Stomach (tissue), 9 donors: ENCODE measurements around the gene COL16A1. TPM values are rescaled to one million over a fixed set of nuclear protein-coding genes. Genes with fewer than 3 reads are reported as not detected.

ENCODE experiments used
- DNase-seq, 2 donors: peaks; one replicate each; pipeline versions ENCODE4 v3.0.0 to v3.0.0-alpha.2; 2013 to 2019
- H3K27ac ChIP-seq, 5 donors: fragments of 200-600 bp in 4 of 5; sonication (generic) in 4 of 5; one replicate each; pipeline ENCODE4 v1.5.1; 2013 to 2019; ENCODE audit warnings: mild to moderate bottlenecking in 1 of 5, moderate library complexity in 1 of 5
- H3K27me3 ChIP-seq, 3 donors: fragments of 200-600 bp; sonication (generic); one replicate each; pipeline ENCODE4 v1.5.1; 2017 to 2019; ENCODE audit warnings: mixed run types in 1 of 3
- H3K36me3 ChIP-seq, 4 donors: fragments of 200-600 bp; sonication (generic); 1 replicate in 3 of 4; 2 replicates in 1 of 4; pipeline ENCODE4 v1.5.1; 2016 to 2019
- H3K4me1 ChIP-seq, 4 donors: fragments of 200-600 bp; sonication (generic); one replicate each; pipeline ENCODE4 v1.5.1; 2016 to 2019
- H3K4me3 ChIP-seq, 4 donors: fragments of 200-600 bp; sonication (generic) in 3 of 4; one replicate each; pipeline ENCODE4 v1.5.1; 2016 to 2019; ENCODE audit warnings: mild to moderate bottlenecking in 1 of 4
- H3K9me3 ChIP-seq, 4 donors: fragments of 200-600 bp; sonication (generic); one replicate each; pipeline ENCODE4 v1.5.1; 2016 to 2019
- EP300 ChIP-seq: sonication (generic); formaldehyde crosslinking; IDR thresholded peaks from one replicate; pipeline ENCODE4 v1.6.1; 2017; ENCODE audit warnings: antibody characterized with exemption
- POLR2A ChIP-seq, 4 donors: fragments of 450-650 bp; IDR thresholded peaks; one replicate each; pipeline ENCODE4 v1.6.1; 2016; ENCODE audit warnings: antibody characterized with exemption in 4 of 4, control low read depth in 2 of 4, mild to moderate bottlenecking in 1 of 4, moderate library complexity in 1 of 4
- POLR2AphosphoS5 ChIP-seq, 3 donors: sonication (generic); formaldehyde crosslinking; IDR thresholded peaks; one replicate each; pipeline ENCODE4 v1.6.1; 2016; ENCODE audit warnings: antibody characterized with exemption in 3 of 3
- WGBS, 5 donors: extraction: QIAGEN DNeasy Blood & Tissue Kit in 3 of 5; methylation state at CpG; one replicate each; pipeline versions ENCODE4 v1.1.5 to v1.1.7; 2013 to 2018; 5-methylcytosine and 5-hydroxymethylcytosine counted together
- intact Hi-C: fragments of 100-400 bp; cut with DNase I; formaldehyde crosslinking; loops from one replicate; pipeline ENCODE4 v1.15.1; 2023; ENCODE audit warnings: low total_unique reads
- polyA plus RNA-seq, 3 donors: library from polyadenylated mRNA; stranded (reverse); fragments of 200-250 nt; gene quantifications; one replicate each; pipeline ENCODE4 v1.2.3, GENCODE V29; 2013
- total RNA-seq, 5 donors: library from RNA; depleted of rRNA; stranded (reverse); fragments of >200 nt; gene quantifications; one replicate each; pipeline versions ENCODE4 v1.1.0 to v1.2.3, GENCODE V29; 2014 to 2016
- TF ChIP-seq, protein P1 (sequence below), 7 experiments: fragments of 450-650 bp in 4 of 7; fragments of 200-600 bp in 3 of 7; sonication (generic) in 3 of 7; IDR thresholded peaks; one replicate each; pipeline ENCODE4 v1.5.1; 2016 to 2019; ENCODE audit warnings: antibody characterized with exemption in 7 of 7, control low read depth in 2 of 7, mild to moderate bottlenecking in 1 of 7
- donor health status: healthy with polysubstance abuse.
- donor health status: Bipolar disorder and iron deficiency.
- donor health status: healthy.

COL16A1 gene
- total and polyA plus RNA-seq, 8 donors: 19.8 to 127 (median 74.1) TPM

- H3K36me3 ChIP-seq: peaks cover 14 to 74% (median 47%) of the 10 kb centered on the region in 4 donors
Observed at GRCh38 chr1:31679091-31679490, 24.7 kb downstream of the COL16A1 start.

GRCh38 chr1:31678681-31679080, 25.1 kb downstream of the COL16A1 start:
- H3K36me3 ChIP-seq: peaks cover 14 to 70% (median 45%) of the 10 kb centered on the region in 4 donors
- TF ChIP-seq, protein P1, sequence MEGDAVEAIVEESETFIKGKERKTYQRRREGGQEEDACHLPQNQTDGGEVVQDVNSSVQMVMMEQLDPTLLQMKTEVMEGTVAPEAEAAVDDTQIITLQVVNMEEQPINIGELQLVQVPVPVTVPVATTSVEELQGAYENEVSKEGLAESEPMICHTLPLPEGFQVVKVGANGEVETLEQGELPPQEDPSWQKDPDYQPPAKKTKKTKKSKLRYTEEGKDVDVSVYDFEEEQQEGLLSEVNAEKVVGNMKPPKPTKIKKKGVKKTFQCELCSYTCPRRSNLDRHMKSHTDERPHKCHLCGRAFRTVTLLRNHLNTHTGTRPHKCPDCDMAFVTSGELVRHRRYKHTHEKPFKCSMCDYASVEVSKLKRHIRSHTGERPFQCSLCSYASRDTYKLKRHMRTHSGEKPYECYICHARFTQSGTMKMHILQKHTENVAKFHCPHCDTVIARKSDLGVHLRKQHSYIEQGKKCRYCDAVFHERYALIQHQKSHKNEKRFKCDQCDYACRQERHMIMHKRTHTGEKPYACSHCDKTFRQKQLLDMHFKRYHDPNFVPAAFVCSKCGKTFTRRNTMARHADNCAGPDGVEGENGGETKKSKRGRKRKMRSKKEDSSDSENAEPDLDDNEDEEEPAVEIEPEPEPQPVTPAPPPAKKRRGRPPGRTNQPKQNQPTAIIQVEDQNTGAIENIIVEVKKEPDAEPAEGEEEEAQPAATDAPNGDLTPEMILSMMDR (IDR thresholded peaks at IDR 0.05): no peak
- TF ChIP-seq POLR2A (IDR thresholded peaks at IDR 0.05) (no peak), POLR2AphosphoS5 (IDR thresholded peaks at IDR 0.05) (no peak), EP300 (no peak)

More at GRCh38 chr1:31679091-31679490, 24.7 kb downstream of the COL16A1 start:
- H3K27ac ChIP-seq: no peak overlapping the region
- no peak overlapping the region for H3K4me3 ChIP-seq
- TF ChIP-seq POLR2AphosphoS5 (IDR thresholded peaks at IDR 0.05) (no peak), POLR2A (IDR thresholded peaks at IDR 0.05) (no peak), EP300 (no peak)
- TF ChIP-seq, protein P1 (IDR thresholded peaks at IDR 0.05): no peak
- H3K27me3 ChIP-seq: no peaks in the 10 kb centered on the region
- H3K9me3 ChIP-seq: no peaks in the 10 kb centered on the region
- intact Hi-C loops: no loop called here
- WGBS, 5 donors: 33 to 43% (median 40%) methylated on average over 2 of the region's 2 CpGs
- peaks cover 0 to 14% (median 7%) of the 10 kb centered on the region in 4 donors for H3K4me1 ChIP-seq
- no peak for DNase-seq

GRCh38 chr1:31677949-31678348, 25.9 kb downstream of the COL16A1 start:
- intact Hi-C loops: no loop called here
- H3K4me1 ChIP-seq: peaks cover 0 to 25% (median 11%) of the 10 kb centered on the region in 4 donors
- no peak for DNase-seq

More at GRCh38 chr1:31678681-31679080, 25.1 kb downstream of the COL16A1 start:
- peaks cover 0 to 17% (median 8%) of the 10 kb centered on the region in 4 donors for H3K4me1 ChIP-seq
- WGBS, 5 donors: 85 to 97% (median 92%) methylated on average over 4 of the region's 4 CpGs
- H3K27me3 ChIP-seq: no peaks in the 10 kb centered on the region
- no peak overlapping the region for H3K27ac ChIP-seq
- no peaks in the 10 kb centered on the region for H3K9me3 ChIP-seq
- DNase-seq: no peak
- no peak overlapping the region for H3K4me3 ChIP-seq
- intact Hi-C loops: no loop called here

GRCh38 chr1:31677401-31677800, 26.4 kb downstream of the COL16A1 start:
- H3K9me3 ChIP-seq: no peaks in the 10 kb centered on the region
- H3K4me1 ChIP-seq: peaks cover 0 to 30% (median 14%) of the 10 kb centered on the region in 4 donors
- intact Hi-C loops: no loop called here
- no peaks in the 10 kb centered on the region for H3K27me3 ChIP-seq
- H3K27ac ChIP-seq: no peak overlapping the region
- no peak for DNase-seq
- H3K36me3 ChIP-seq: peaks cover 14 to 57% (median 33%) of the 10 kb centered on the region in 4 donors
- no peak overlapping the region for H3K4me3 ChIP-seq
- TF ChIP-seq POLR2A (IDR thresholded peaks at IDR 0.05) (no peak), EP300 (no peak), POLR2AphosphoS5 (IDR thresholded peaks at IDR 0.05) (no peak)
- TF ChIP-seq, protein P1 (IDR thresholded peaks at IDR 0.05): no peak
- WGBS, 5 donors: 69 to 94% (median 79%) methylated on average over 3 of the region's 3 CpGs

More at GRCh38 chr1:31677949-31678348, 25.9 kb downstream of the COL16A1 start:
- Histone ChIP-seq H3K27ac (no peak overlapping the region), H3K36me3 (peaks cover 14 to 63% (median 39%) of the 10 kb centered on the region in 4 donors), H3K27me3 (no peaks in the 10 kb centered on the region), H3K4me3 (no peak overlapping the region), H3K9me3 (no peaks in the 10 kb centered on the region)
- 66 to 80% (median 75%) methylated on average over 5 to 6 of the region's 6 CpGs for WGBS, 5 donors
- TF ChIP-seq EP300: no peak
- TF ChIP-seq POLR2AphosphoS5 (IDR thresholded peaks at IDR 0.05): no peak
- no peak for TF ChIP-seq POLR2A (IDR thresholded peaks at IDR 0.05)
- TF ChIP-seq, protein P1 (IDR thresholded peaks at IDR 0.05): no peak
